ENCODE measurements around the gene SLC25A22. TPM values are rescaled to one million over a fixed set of nuclear protein-coding genes. Genes with fewer than 3 reads are reported as not detected.

SLC25A22 gene
- total and polyA plus RNA-seq, 2 donors (not counting 1 experiment from before 2014, with no cell fraction given): 25.7 to 45.7 TPM

GRCh38 chr11:832529-833113, 34.5 kb upstream of the SLC25A22 start, which contains the start of gene CD151:
TSS of gene CD151 (plus strand) at chr11:832952. CDS start at chr11:836070, 3,118 bp downstream.
- Histone ChIP-seq H3K27me3 (replicated peaks in 1 of 4; ENCODE audit: control extremely low read depth in 1 of 4, control insufficient read depth in 3 of 4, insufficient read depth in 4 of 4, low read length in 3 of 4) (peaks cover 0 to 62% (median 20%) of the 10 kb centered on the region in 4 experiments), H3K9ac (ENCODE audit: low read length) (peak within 1 kb of the TSS; percentile 51), H3K4me1 (ENCODE audit: control insufficient read depth in 2 of 2, insufficient read depth in 2 of 2, low read length in 2 of 2) (peaks cover 56 to 64% of the 10 kb centered on the region in 2 donors), H4K20me1 (ENCODE audit: control insufficient read depth, insufficient read depth, low read length, poor library complexity, severe bottlenecking) (peaks cover 58% of the 10 kb centered on the region), H2AFZ (ENCODE audit: insufficient read depth, low read depth, low read length, poor library complexity, severe bottlenecking) (peak within 1 kb of the TSS; percentile 49), H3K36me3 (replicated peaks in 1 of 2; ENCODE audit: control extremely low read depth in 1 of 2, control insufficient read depth in 1 of 2, extremely low read depth in 1 of 2, insufficient read depth in 2 of 2, low read length in 1 of 2) (peaks cover 0 to 3% of the 10 kb centered on the region in 2 experiments), H3K4me3 (ENCODE audit: control extremely low read depth in 1 of 5, extremely low read depth in 1 of 5, insufficient read depth in 1 of 5, low read depth in 2 of 5, low read length in 4 of 5) (peak within 1 kb of the TSS in 4 of 5 experiments; percentile 31 to 58 (median 54)), H3K9me3 (ENCODE audit: control extremely low read depth in 1 of 3, control insufficient read depth in 2 of 3, insufficient read depth in 1 of 3, low read length in 2 of 3) (peaks cover 0 to 15% (median 0%) of the 10 kb centered on the region in 3 donors), H3K4me2 (replicated peaks; ENCODE audit: low read depth, low read length, poor library complexity, severe bottlenecking) (peak within 1 kb of the TSS; percentile 88), H3K79me2 (ENCODE audit: control insufficient read depth, insufficient read depth, low read length) (no peaks in the 10 kb centered on the region), H3K27ac (ENCODE audit: low read length in 2 of 2) (no peak within 1 kb of the TSS)
- ChIA-PET POLR2A (interaction anchor here (0.5 to 6.4 kb wide), 7 partner anchors 9 to 219 kb away, joined by 3 to 57 read pairs (median 4); partner anchors contain the start of genes PNPLA2, POLR2L and TSPAN4), CTCF (interaction anchor here (1.1 to 2.1 kb wide), 2 partner anchors 11 to 56 kb away, joined by 3 to 6 read pairs; partner anchors contain the start of gene TSPAN4)
- peak; percentile 60 for ATAC-seq (ENCODE audit: low read depth)
- intact Hi-C loops (cut with micrococcal nuclease): loop anchor here (1.0 kb wide), 1 partner anchor 10 kb away; the partner anchor contains the start of genes POLR2L and TSPAN4
- H3K27ac Mint-ChIP-seq: no peak within 1 kb of the TSS
- no peaks in the 10 kb centered on the region for H3K9me3 Mint-ChIP-seq (ENCODE audit: insufficient read depth)
- peak; percentile 78 for DNase-seq
- no peak for TF ChIP-seq CTCF (IDR thresholded peaks at IDR 0.05)
- TF ChIP-seq EZH2 (IDR thresholded peaks at IDR 0.05; ENCODE audit: borderline replicate concordance, insufficient read depth, low read depth, low read length, poor library complexity, severe bottlenecking): no peak
- whole genome bisulfite sequencing (ENCODE audit: insufficient coverage): 4% methylated on average over 63 of the region's 67 CpGs
- H3K27me3 Mint-ChIP-seq: peaks cover 7% of the 10 kb centered on the region
- peaks cover 46% of the 10 kb centered on the region for H3K4me1 Mint-ChIP-seq
- H3K4me3 Mint-ChIP-seq: peak within 1 kb of the TSS; percentile 71
